Measurements from ENCODE around the gene U2SURP.

U2SURP gene

GRCh38 chr3:142962175-142962519, 39.2 kb upstream of the U2SURP start:
- TF ChIP-seq CTCF (IDR thresholded peaks at IDR 0.05) = no peak

- no peak for TF ChIP-seq CTCF (IDR thresholded peaks at IDR 0.05)
Measured at GRCh38 chr3:142962520-142963233, 38.7 kb upstream of the U2SURP start.

GRCh38 chr3:142963234-142963515, 38.2 kb upstream of the U2SURP start:
- no peak for TF ChIP-seq CTCF (IDR thresholded peaks at IDR 0.05)

- TF ChIP-seq CTCF (IDR thresholded peaks at IDR 0.05) = no peak
Measured at GRCh38 chr3:142963516-142964448, 37.6 kb upstream of the U2SURP start, which contains the start of gene PAQR9. PAQR9 (minus strand) TSS chr3:142963674; CDS start chr3:142963336, 338 bp downstream.

GRCh38 chr3:142965581-142965980, 35.8 kb upstream of the U2SURP start:
- TF ChIP-seq CTCF (IDR thresholded peaks at IDR 0.05) = no peak

- no peak for TF ChIP-seq CTCF (IDR thresholded peaks at IDR 0.05)
Measured at GRCh38 chr3:142966808-142967207, 34.6 kb upstream of the U2SURP start.

- no peak for TF ChIP-seq CTCF (IDR thresholded peaks at IDR 0.05)
Measured at GRCh38 chr3:142968319-142969025, 32.9 kb upstream of the U2SURP start.

All from LNCAP (cell line).